ENCODE measurements around the gene ARMC2.

DNA sequence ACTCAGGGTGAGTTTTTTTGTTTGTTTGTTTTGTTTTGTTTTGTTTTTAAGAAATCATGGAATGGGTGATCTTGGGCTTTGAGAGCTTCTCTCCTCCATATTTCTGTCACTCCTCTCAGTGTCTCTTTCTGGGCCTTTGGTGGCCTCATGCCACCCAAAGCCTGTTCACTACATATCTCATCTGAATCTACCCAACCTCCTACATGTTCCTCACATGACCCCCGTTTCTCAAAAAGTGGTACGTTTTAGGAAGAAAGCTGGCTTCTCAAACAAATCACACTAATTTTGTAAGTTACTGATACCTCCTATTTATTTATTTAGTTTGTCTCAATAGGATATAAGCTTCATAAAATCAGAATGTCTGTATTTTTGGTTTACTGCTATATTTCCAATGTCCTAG lies 166.4 kb downstream of the ARMC2 start:
- TF ChIP-seq, protein P1, sequence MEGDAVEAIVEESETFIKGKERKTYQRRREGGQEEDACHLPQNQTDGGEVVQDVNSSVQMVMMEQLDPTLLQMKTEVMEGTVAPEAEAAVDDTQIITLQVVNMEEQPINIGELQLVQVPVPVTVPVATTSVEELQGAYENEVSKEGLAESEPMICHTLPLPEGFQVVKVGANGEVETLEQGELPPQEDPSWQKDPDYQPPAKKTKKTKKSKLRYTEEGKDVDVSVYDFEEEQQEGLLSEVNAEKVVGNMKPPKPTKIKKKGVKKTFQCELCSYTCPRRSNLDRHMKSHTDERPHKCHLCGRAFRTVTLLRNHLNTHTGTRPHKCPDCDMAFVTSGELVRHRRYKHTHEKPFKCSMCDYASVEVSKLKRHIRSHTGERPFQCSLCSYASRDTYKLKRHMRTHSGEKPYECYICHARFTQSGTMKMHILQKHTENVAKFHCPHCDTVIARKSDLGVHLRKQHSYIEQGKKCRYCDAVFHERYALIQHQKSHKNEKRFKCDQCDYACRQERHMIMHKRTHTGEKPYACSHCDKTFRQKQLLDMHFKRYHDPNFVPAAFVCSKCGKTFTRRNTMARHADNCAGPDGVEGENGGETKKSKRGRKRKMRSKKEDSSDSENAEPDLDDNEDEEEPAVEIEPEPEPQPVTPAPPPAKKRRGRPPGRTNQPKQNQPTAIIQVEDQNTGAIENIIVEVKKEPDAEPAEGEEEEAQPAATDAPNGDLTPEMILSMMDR (conservative IDR thresholded peaks at IDR 0.05; ENCODE audit: low read depth, low read length), result no peak
- no peak for TF ChIP-seq EZH2 (IDR thresholded peaks at IDR 0.05; ENCODE audit: borderline replicate concordance, low read depth, low read length, poor library complexity, severe bottlenecking)
